AG09309 (cell line): ENCODE results near the gene SRD5A1.

Experiments used
- DNase-seq: peaks from one replicate; pipeline ENCODE4 v3.0.0-alpha.2; 2010; ENCODE audit warnings: low read depth
- H3K4me3 ChIP-seq: 2 replicates; pipeline ENCODE4 v1.5.1; 2011; ENCODE audit warnings: mild to moderate bottlenecking, low read depth, low read length, moderate library complexity; ENCODE audit not compliant: control insufficient read depth
- CTCF ChIP-seq: IDR thresholded peaks from 2 replicates; pipeline ENCODE4 v1.5.1; 2011; ENCODE audit warnings: mild to moderate bottlenecking, low read depth, low read length, inconsistent platforms; ENCODE audit not compliant: insufficient read depth, control insufficient read depth; ENCODE audit errors: missing control alignments

Gene SRD5A1

GRCh38 chr5:6587171-6587570 is 46.1 kb upstream of the SRD5A1 start:
- no peak overlapping the region for H3K4me3 ChIP-seq
- no peak for DNase-seq
- TF ChIP-seq CTCF, result no peak

DNA sequence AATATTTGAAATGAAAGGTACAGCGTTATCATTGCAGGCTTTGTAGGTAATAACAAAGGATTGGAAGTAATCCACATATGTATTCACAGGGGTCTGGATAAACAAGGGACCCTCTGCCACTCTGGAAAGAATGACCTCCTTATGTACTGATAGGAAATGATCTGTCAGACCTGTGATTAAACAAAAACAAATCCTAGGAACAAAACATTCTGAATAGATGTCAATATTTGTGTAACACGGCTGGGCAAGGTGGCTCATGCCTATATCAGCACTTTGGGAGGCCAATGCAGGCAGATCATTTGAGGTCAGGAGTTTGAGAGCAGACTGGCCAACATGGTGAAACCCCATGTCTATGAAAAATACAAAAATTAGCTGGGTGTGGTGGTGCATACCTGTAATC is 42.7 kb upstream of the SRD5A1 start:
- H3K4me3 ChIP-seq, result no peak overlapping the region
- no peak for TF ChIP-seq CTCF
- no peak for DNase-seq

DNA sequence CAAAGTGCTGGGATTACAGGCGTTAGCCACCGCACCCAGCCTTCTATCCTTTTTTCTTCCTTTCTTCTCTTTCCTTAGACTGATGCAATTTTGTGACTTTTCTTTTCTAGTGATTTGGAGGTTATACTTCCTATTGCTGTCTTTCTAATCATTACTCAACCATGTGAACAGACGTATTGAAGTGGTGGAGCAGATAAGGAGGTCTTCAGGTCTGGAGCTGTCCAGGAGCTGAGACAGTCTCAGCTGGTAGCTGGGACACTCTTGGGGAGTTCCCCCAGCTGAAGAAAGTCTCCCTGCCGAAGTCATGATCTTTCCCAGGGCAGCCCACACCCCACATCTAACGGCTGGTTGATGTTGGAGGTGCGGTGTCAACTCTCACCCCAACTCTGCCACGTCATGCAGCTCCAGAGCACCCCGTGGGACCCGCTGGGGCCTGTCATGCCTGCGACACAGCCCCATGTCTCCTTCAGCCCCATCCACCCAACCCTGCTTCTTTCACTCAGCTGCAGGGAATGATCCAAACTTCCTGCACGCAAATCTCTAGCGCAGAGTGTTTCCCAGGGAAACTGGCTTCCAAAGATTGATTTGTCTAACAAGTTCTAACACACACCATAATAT is 41.5 kb upstream of the SRD5A1 start:
- no peak for TF ChIP-seq CTCF
- DNase-seq, result no peak
- no peak overlapping the region for H3K4me3 ChIP-seq

GRCh38 chr5:6592601-6593000 is 40.6 kb upstream of the SRD5A1 start:
- no peak overlapping the region for H3K4me3 ChIP-seq
- peak; percentile 47 for DNase-seq
- no peak for TF ChIP-seq CTCF

DNA sequence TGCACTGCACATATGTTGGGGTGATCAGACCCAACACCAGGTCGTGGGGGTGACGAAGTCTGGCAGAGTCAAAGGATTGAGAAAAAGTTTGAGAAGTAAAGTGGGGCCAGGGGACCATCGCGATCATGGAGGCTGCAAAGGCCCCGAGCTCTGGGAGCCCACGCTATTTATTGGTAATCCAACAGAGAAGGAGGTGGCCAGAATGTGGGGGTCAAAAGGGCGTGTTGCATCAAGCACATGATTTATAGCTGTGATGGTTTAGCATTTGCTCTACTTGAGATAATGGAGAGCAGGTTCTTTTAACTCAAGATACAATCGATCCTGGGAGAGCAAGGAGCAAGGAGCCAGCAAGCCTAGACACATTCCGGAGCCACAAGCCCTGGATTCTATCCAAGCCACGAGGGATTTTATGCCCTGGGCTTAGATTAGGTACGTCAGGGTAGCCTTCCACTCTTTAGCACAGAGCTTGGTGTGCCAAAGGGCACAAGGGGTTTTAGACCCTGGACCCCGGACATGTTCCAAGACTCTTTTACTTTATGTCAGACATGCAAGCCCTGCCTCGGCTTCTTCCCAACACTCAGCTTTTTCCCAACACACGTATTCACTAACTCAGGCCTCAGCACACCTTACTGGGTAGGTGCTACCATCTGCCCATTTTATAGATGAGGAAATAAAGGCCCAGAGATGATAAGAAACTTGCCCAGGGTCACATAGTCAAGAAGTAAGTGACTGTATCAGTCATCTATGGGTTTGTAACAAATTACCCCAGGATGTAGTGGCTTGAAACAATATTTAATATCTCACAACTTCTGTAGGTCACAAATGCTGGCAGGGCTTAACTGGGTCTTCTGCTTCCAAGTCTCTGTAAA is 39.9 kb upstream of the SRD5A1 start:
- TF ChIP-seq CTCF, result no peak
- no peak overlapping the region for H3K4me3 ChIP-seq
- no peak for DNase-seq

- no peak for TF ChIP-seq CTCF
- no peak for DNase-seq
- no peak overlapping the region for H3K4me3 ChIP-seq
These were observed 39.2 kb upstream of the SRD5A1 start for GRCh38 chr5:6594066-6594465.
